Bronchial epithelial cell (primary cell): ENCODE results near the gene DNHD1. TPM values are rescaled to one million over a fixed set of nuclear protein-coding genes. Genes with fewer than 3 reads are reported as not detected.
A peak's percentile ranks its signal among the peaks of the same experiment; 100 is the strongest.

Experiments used
- DNase-seq: peaks from one replicate; pipeline ENCODE4 v3.0.0-alpha.2; 2010; ENCODE audit warnings: low read depth
- FAIRE-seq: peaks from 2 replicates; lab custom pipeline; 2011; peaks lifted over from hg19 to GRCh38; lab: Jason Lieb, UNC
- H3K27me3 ChIP-seq: 2 replicates; pipeline ENCODE4 v1.5.1; 2011; ENCODE audit warnings: low read length; ENCODE audit not compliant: control insufficient read depth, insufficient read depth
- H3K36me3 ChIP-seq: 2 replicates; pipeline ENCODE4 v1.5.1; 2011; ENCODE audit warnings: low read length; ENCODE audit not compliant: control insufficient read depth, insufficient read depth
- H3K4me3 ChIP-seq: 2 replicates; pipeline ENCODE4 v1.5.1; 2011; ENCODE audit warnings: mild to moderate bottlenecking, low read depth, low read length, control low read depth
- CTCF ChIP-seq: IDR thresholded peaks from 2 replicates; pipeline ENCODE4 v1.5.1; 2011; ENCODE audit warnings: mild to moderate bottlenecking, moderate library complexity, low read length, control low read depth, inconsistent platforms; ENCODE audit not compliant: insufficient read depth, severe bottlenecking
- total RNA-seq: library from RNA; depleted of rRNA; stranded (reverse); fragments of >200 nt; gene quantifications from 2 replicates; pipeline ENCODE4 v1.2.1, GENCODE V29; 2014

The DNHD1 gene
- total RNA-seq, 1 donor from 2014 or later = 4.5 TPM

- TF ChIP-seq CTCF = no peak
- H3K4me3 ChIP-seq = no peak overlapping the region
- H3K27me3 ChIP-seq = no peaks in the 10 kb centered on the region
- no peaks in the 10 kb centered on the region for H3K36me3 ChIP-seq
- peak; percentile 15 for DNase-seq
- FAIRE-seq = no peak
Observed at GRCh38 chr11:6556139-6556949, 59.3 kb downstream of the DNHD1 start.

GRCh38 chr11:6557063-6557462 is 60.0 kb downstream of the DNHD1 start:
- Histone ChIP-seq H3K36me3 (no peaks in the 10 kb centered on the region), H3K27me3 (no peaks in the 10 kb centered on the region), H3K4me3 (no peak overlapping the region)
- no peak for DNase-seq
- FAIRE-seq = no peak
- TF ChIP-seq CTCF = no peak

- no peak overlapping the region for H3K4me3 ChIP-seq
- TF ChIP-seq CTCF = no peak
- no peak for DNase-seq
- no peaks in the 10 kb centered on the region for H3K36me3 ChIP-seq
- FAIRE-seq = no peak
- H3K27me3 ChIP-seq = no peaks in the 10 kb centered on the region
Observed at GRCh38 chr11:6557761-6558674, 60.9 kb downstream of the DNHD1 start.

- DNase-seq (no peak), FAIRE-seq (no peak)
- H3K4me3 ChIP-seq = no peak overlapping the region
- no peaks in the 10 kb centered on the region for H3K36me3 ChIP-seq
- TF ChIP-seq CTCF = no peak
- no peaks in the 10 kb centered on the region for H3K27me3 ChIP-seq
Observed at GRCh38 chr11:6559369-6559768, 62.3 kb downstream of the DNHD1 start.

- Histone ChIP-seq H3K27me3 (no peaks in the 10 kb centered on the region), H3K36me3 (no peaks in the 10 kb centered on the region), H3K4me3 (no peak overlapping the region)
- no peak for TF ChIP-seq CTCF
- FAIRE-seq (no peak), DNase-seq (no peak)
Observed at GRCh38 chr11:6561288-6561687, 64.2 kb downstream of the DNHD1 start.
